Osteoblast (primary cell): ENCODE data around the gene OGDHL. TPM values are rescaled to one million over a fixed set of nuclear protein-coding genes. Genes with fewer than 3 reads are reported as not detected.

Experiments used
- DNase-seq: peaks from one replicate; pipeline ENCODE4 v3.0.0; 2011; ENCODE audit warnings: low spot score, mixed read lengths; ENCODE audit not compliant: insufficient read length; ENCODE audit errors: missing footprints
- H2AFZ ChIP-seq: 2 replicates; pipeline ENCODE4 v1.6.0; 2011; ENCODE audit warnings: mild to moderate bottlenecking, low read length
- H3K27ac ChIP-seq: 2 replicates; pipeline ENCODE4 v1.5.1; 2011; ENCODE audit warnings: mild to moderate bottlenecking, low read depth, low read length, moderate library complexity
- H3K27me3 ChIP-seq: 2 replicates; pipeline ENCODE4 v1.6.0; 2012; ENCODE audit warnings: mild to moderate bottlenecking, control low read depth, inconsistent platforms, low read length, moderate library complexity; ENCODE audit not compliant: insufficient read depth
- H3K36me3 ChIP-seq: 2 replicates; pipeline ENCODE4 v1.5.1; 2011; ENCODE audit warnings: mild to moderate bottlenecking, low read length, control low read depth, moderate library complexity; ENCODE audit not compliant: insufficient read depth
- H3K4me1 ChIP-seq: 2 replicates; pipeline ENCODE4 v1.5.1; 2011; ENCODE audit warnings: mild to moderate bottlenecking, low read length, control low read depth, moderate library complexity; ENCODE audit not compliant: insufficient read depth
- H3K4me2 ChIP-seq: 2 replicates; pipeline ENCODE4 v1.6.0; 2011; ENCODE audit warnings: mild to moderate bottlenecking, low read length; ENCODE audit not compliant: insufficient read depth
- H3K4me3 ChIP-seq: fragments of 200-600 bp; sonication (generic); 3 replicates; pipeline ENCODE4 v1.5.1; 2012; ENCODE audit warnings: mild to moderate bottlenecking, low read length, inconsistent platforms; ENCODE audit not compliant: insufficient read depth
- H3K79me2 ChIP-seq: 2 replicates; pipeline ENCODE4 v1.6.0; 2012; ENCODE audit warnings: mild to moderate bottlenecking, low read length, control low read depth, inconsistent platforms; ENCODE audit not compliant: insufficient read depth
- H3K9me3 ChIP-seq: 2 replicates; pipeline ENCODE4 v1.5.1; 2011; ENCODE audit warnings: low read depth, low read length, control low read depth
- H4K20me1 ChIP-seq: 2 replicates; pipeline ENCODE4 v1.6.0; 2012; ENCODE audit warnings: mild to moderate bottlenecking, low read length, control low read depth; ENCODE audit not compliant: insufficient read depth
- total RNA-seq: library from RNA; depleted of rRNA; stranded (reverse); fragments of >200 nt; gene quantifications from 2 replicates; pipeline ENCODE4 v1.2.3, GENCODE V29; 2012
- TF ChIP-seq, protein P1 (sequence below): IDR thresholded peaks from 2 replicates; pipeline ENCODE4 v1.5.1; 2011; ENCODE audit warnings: mild to moderate bottlenecking, low read depth, low read length, moderate library complexity; ENCODE audit errors: extremely low read depth

OGDHL gene
- total RNA-seq, 1 donor, result 0.36 TPM

DNA sequence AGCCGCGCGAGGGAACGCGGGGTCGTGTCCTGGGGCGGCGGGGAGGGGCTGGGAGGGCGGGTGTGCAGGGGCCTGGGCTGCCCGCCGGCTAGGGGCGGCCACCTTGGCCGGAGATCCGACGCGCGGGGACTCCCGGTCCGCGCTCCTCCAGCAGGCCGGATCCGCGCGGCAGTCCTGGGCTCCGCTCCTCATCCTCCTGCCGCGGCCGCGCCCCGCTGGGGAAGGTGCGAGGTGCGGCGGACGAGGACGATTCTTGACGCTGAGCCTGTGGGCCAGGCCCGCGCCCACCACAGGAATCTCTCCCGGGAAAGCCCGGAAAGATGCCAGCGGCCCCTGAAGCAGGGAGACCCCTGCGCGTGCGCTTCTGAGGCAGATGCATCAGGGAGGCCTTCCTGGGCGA is 6.6 kb upstream of the OGDHL start:
- Histone ChIP-seq H2AFZ (no peak overlapping the region), H3K27me3 (peaks cover 28% of the 10 kb centered on the region), H3K4me3 (no peak overlapping the region), H3K4me1 (no peaks in the 10 kb centered on the region), H3K4me2 (no peak overlapping the region), H3K27ac (no peak overlapping the region), H3K9me3 (no peaks in the 10 kb centered on the region), H3K79me2 (no peaks in the 10 kb centered on the region), H3K36me3 (no peaks in the 10 kb centered on the region), H4K20me1 (no peaks in the 10 kb centered on the region)
- TF ChIP-seq, protein P1, sequence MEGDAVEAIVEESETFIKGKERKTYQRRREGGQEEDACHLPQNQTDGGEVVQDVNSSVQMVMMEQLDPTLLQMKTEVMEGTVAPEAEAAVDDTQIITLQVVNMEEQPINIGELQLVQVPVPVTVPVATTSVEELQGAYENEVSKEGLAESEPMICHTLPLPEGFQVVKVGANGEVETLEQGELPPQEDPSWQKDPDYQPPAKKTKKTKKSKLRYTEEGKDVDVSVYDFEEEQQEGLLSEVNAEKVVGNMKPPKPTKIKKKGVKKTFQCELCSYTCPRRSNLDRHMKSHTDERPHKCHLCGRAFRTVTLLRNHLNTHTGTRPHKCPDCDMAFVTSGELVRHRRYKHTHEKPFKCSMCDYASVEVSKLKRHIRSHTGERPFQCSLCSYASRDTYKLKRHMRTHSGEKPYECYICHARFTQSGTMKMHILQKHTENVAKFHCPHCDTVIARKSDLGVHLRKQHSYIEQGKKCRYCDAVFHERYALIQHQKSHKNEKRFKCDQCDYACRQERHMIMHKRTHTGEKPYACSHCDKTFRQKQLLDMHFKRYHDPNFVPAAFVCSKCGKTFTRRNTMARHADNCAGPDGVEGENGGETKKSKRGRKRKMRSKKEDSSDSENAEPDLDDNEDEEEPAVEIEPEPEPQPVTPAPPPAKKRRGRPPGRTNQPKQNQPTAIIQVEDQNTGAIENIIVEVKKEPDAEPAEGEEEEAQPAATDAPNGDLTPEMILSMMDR, result no peak
- no peak for DNase-seq

DNA sequence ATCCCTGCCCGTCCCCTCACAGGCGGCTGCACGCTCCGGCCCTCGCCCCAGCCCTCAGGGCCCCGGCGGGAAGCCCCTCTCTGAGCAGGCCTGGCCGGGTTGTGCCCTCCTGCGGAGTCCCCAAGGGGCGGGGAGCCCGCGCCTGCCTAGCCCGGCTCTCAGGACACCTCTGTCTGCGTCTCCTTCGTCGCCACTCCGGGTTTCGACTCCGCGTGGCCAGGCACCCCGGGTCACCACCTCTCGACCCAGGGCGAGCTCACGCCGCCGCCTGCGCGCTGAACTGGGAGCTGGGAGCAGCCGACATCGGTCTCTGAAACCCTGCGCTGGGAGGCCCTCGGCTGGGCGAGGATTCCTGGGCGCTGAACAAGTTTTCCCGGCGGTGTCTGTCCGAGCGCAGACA is 6.2 kb upstream of the OGDHL start:
- Histone ChIP-seq H3K9me3 (no peaks in the 10 kb centered on the region), H3K27ac (no peak overlapping the region), H2AFZ (no peak overlapping the region), H3K36me3 (no peaks in the 10 kb centered on the region), H3K4me1 (no peaks in the 10 kb centered on the region), H3K4me2 (no peak overlapping the region), H4K20me1 (no peaks in the 10 kb centered on the region), H3K79me2 (no peaks in the 10 kb centered on the region), H3K4me3 (no peak overlapping the region), H3K27me3 (peaks cover 28% of the 10 kb centered on the region)
- TF ChIP-seq, protein P1, result no peak
- no peak for DNase-seq

DNA sequence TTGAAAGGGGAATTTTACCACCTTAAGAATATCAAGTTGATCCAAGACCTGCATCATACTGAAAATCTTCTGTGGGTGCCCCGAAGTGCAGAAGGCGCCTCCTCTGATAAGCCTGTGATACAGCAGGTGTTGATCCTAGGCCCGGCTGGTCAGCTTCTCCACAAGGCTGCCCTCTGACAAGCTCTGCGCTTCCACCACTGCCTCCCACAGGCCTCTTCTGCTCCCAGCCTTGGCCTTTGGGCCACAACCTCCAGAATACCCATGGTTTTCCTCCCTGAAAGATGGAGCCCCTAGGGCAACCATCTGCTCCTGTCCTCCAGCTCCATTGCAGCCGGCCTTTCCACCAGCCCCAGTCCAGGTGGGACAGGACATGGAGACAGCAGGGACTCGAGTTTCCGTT is 5.6 kb upstream of the OGDHL start:
- no peak for DNase-seq
- no peaks in the 10 kb centered on the region for H4K20me1 ChIP-seq
- TF ChIP-seq, protein P1, result no peak
- peaks cover 28% of the 10 kb centered on the region for H3K27me3 ChIP-seq
- no peak overlapping the region for H3K4me2 ChIP-seq
- no peaks in the 10 kb centered on the region for H3K79me2 ChIP-seq
- H2AFZ ChIP-seq, result no peak overlapping the region
- no peak overlapping the region for H3K27ac ChIP-seq
- no peak overlapping the region for H3K4me3 ChIP-seq
- H3K36me3 ChIP-seq, result no peaks in the 10 kb centered on the region
- H3K4me1 ChIP-seq, result no peaks in the 10 kb centered on the region
- no peaks in the 10 kb centered on the region for H3K9me3 ChIP-seq

DNA sequence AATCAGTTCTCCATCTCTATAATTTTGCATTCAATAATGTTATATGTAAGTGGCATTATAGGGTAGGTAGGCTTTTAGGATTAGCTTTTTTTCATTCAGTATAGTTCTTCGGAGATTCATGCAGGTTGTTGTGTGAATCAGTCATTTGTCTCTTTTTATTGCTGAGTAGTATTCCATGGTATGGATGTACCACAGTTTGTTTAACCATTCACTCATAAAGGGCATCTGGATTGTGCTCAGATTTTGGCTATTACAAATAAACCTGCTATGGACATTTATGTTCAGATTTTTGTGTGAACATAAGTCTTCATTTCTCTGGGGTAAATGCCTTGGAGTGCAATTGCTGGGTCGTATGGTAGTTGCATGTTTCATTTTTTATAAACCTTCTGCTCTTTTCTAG is 4.4 kb upstream of the OGDHL start:
- TF ChIP-seq, protein P1, result no peak
- H2AFZ ChIP-seq, result no peak overlapping the region
- no peaks in the 10 kb centered on the region for H4K20me1 ChIP-seq
- DNase-seq, result no peak
- H3K27ac ChIP-seq, result no peak overlapping the region
- H3K79me2 ChIP-seq, result no peaks in the 10 kb centered on the region
- no peak overlapping the region for H3K4me3 ChIP-seq
- H3K4me2 ChIP-seq, result no peak overlapping the region
- no peaks in the 10 kb centered on the region for H3K9me3 ChIP-seq
- no peaks in the 10 kb centered on the region for H3K36me3 ChIP-seq
- H3K27me3 ChIP-seq, result peaks cover 32% of the 10 kb centered on the region
- no peaks in the 10 kb centered on the region for H3K4me1 ChIP-seq
